ENCODE results near the gene EPHB2. TPM values are rescaled to one million over a fixed set of nuclear protein-coding genes. Genes with fewer than 3 reads are reported as not detected.

The EPHB2 gene
- total and polyA plus RNA-seq, 2 of the 4 experiments (the other 2 are of a cell fraction), result 52.3 to 58.8 TPM

- H3K9ac ChIP-seq (ENCODE audit: low read depth, low read length), result no peak overlapping the region
- H4K91ac ChIP-seq (ENCODE audit: insufficient read depth, low read depth, low read length), result no peak overlapping the region
- no CpG with 5 or more reads among the region's 5 CpGs for WGBS, 2 experiments (ENCODE audit: extremely low coverage in 2 of 2, insufficient read length in 1 of 2)
- peaks cover 5% of the 10 kb centered on the region; the same call in 1 of the 2 replicates for H3K4me1 ChIP-seq (ENCODE audit: control insufficient read depth, insufficient read depth, low read length)
- no peak overlapping the region for H4K8ac ChIP-seq (ENCODE audit: low read depth in 2 of 2, low read length in 2 of 2)
- H3K36me3 ChIP-seq (ENCODE audit: control insufficient read depth, insufficient read depth, low read length), result no peaks in the 10 kb centered on the region; the same call in 1 of the 2 replicates
- H3K9me1 ChIP-seq (ENCODE audit: insufficient read depth, low read length), result peaks cover 13% of the 10 kb centered on the region
- no peak overlapping the region for H3K4ac ChIP-seq (ENCODE audit: low read depth, low read length)
- H3K23ac ChIP-seq (ENCODE audit: low read depth, low read length), result no peak overlapping the region
- DNase-seq, result no peak
- TF ChIP-seq MAZ (IDR thresholded peaks at IDR 0.05; ENCODE audit: borderline replicate concordance, low read depth, low read length) (no peak), USF2 (IDR thresholded peaks at IDR 0.05; ENCODE audit: low read depth, low read length) (no peak), SMC3 (IDR thresholded peaks at IDR 0.05; ENCODE audit: low read depth, low read length) (no peak), MXI1 (IDR thresholded peaks at IDR 0.05; ENCODE audit: borderline replicate concordance, low read depth, low read length) (no peak), CHD1 (IDR thresholded peaks at IDR 0.05; ENCODE audit: low read depth, low read length) (no peak)
- in situ Hi-C loops (cut with MboI; ENCODE audit: low sequenced_read_pairs), result no loop called here
- POLR2A ChIA-PET (ENCODE audit: unreplicated experiment), result no interaction called here
- dilution Hi-C loops (cut with HindIII; ENCODE audit: low sequenced_read_pairs, unreplicated experiment), result no loop called here
- H2AFZ ChIP-seq (replicated peaks; ENCODE audit: low read length, poor library complexity), result no peak overlapping the region
- H3K18ac ChIP-seq (ENCODE audit: low read depth, low read length), result no peak overlapping the region
- no peak overlapping the region for H3K56ac ChIP-seq (ENCODE audit: extremely low read depth, insufficient read depth, low read length)
- CTCF ChIA-PET, result no interaction called here
- no peak overlapping the region for H2AK9ac ChIP-seq (replicated peaks; ENCODE audit: low read depth, low read length, poor library complexity)
- no peak overlapping the region for H2BK120ac ChIP-seq (ENCODE audit: low read depth, low read length)
- intact Hi-C loops (cut with micrococcal nuclease), result no loop called here
- H2BK5ac ChIP-seq (ENCODE audit: low read depth, low read length, poor library complexity, severe bottlenecking), result no peak overlapping the region
- no peak overlapping the region for H3K14ac ChIP-seq (replicated peaks; ENCODE audit: low read depth, low read length)
- ATAC-seq (ENCODE audit: low read depth), result no peak
- H2AK5ac ChIP-seq (ENCODE audit: low read depth, low read length), result no peak overlapping the region
- H2BK20ac ChIP-seq (ENCODE audit: low read depth, low read length), result no peak overlapping the region
- no peak overlapping the region for H2BK15ac ChIP-seq (ENCODE audit: low read depth, low read length)
- no peaks in the 10 kb centered on the region for H3K27me3 ChIP-seq (ENCODE audit: control insufficient read depth, insufficient read depth, low read length)
- H3K9me3 ChIP-seq (ENCODE audit: control insufficient read depth, insufficient read depth, low read length), result no peaks in the 10 kb centered on the region
- no peak overlapping the region for H4K5ac ChIP-seq (ENCODE audit: low read depth, low read length)
- no TSS peak for BruUV-seq (replicated peaks)
- H3K79me1 ChIP-seq (ENCODE audit: low read depth in 1 of 2, low read length in 2 of 2), result peaks cover 17 to 57% of the 10 kb centered on the region in 2 experiments; a peak in 3 of 4 replicates
- no peak overlapping the region for H3K27ac ChIP-seq (ENCODE audit: insufficient read depth, low read length)
- peaks cover 17% of the 10 kb centered on the region; the same call in 1 of the 2 replicates for H4K20me1 ChIP-seq (ENCODE audit: insufficient read depth, low read length)
- H3K4me3 ChIP-seq (ENCODE audit: insufficient read depth, low read depth, low read length), result no peak overlapping the region
- no peak overlapping the region for H3K4me2 ChIP-seq (ENCODE audit: low read depth, low read length)
These were observed 126.2 kb downstream of the EPHB2 start for GRCh38 chr1:22836850-22837249.

Data from IMR-90 (cell line).